Endodermal cell (in vitro differentiated cells): Measurements from ENCODE around the gene DDR2. TPM values are rescaled to one million over a fixed set of nuclear protein-coding genes. Genes with fewer than 3 reads are reported as not detected.

Experiments
- DNase-seq: peaks from one replicate; pipeline ENCODE4 v3.0.0-alpha.2; 2017
- H3K27ac ChIP-seq: 2 replicates; pipeline ENCODE4 v1.5.1; 2013; ENCODE audit warnings: mild to moderate bottlenecking, low read depth, low read length, moderate library complexity
- H3K27me3 ChIP-seq: 2 replicates; pipeline ENCODE4 v1.6.1; 2013; ENCODE audit warnings: mild to moderate bottlenecking, low read length, moderate library complexity; ENCODE audit not compliant: insufficient read depth, control insufficient read depth, poor library complexity, severe bottlenecking
- H3K36me3 ChIP-seq: 2 replicates; pipeline ENCODE4 v1.7.0; 2013; ENCODE audit warnings: mild to moderate bottlenecking, low read length, moderate library complexity; ENCODE audit not compliant: control insufficient read depth, insufficient read depth
- H3K4me1 ChIP-seq: one replicate; pipeline ENCODE4 v1.7.0; 2013; ENCODE audit warnings: low read length; ENCODE audit not compliant: control insufficient read depth, insufficient read depth
- H3K4me3 ChIP-seq: 2 replicates; pipeline ENCODE4 v1.5.1; 2013; ENCODE audit warnings: mild to moderate bottlenecking, low read length, moderate library complexity
- H3K9ac ChIP-seq: 2 replicates; pipeline ENCODE4 v1.6.1; 2013; ENCODE audit warnings: mild to moderate bottlenecking, low read length, moderate library complexity; ENCODE audit not compliant: poor library complexity, severe bottlenecking; ENCODE audit errors: extremely low read depth
- H3K9me3 ChIP-seq: 2 replicates; pipeline ENCODE4 v1.6.1; 2013; ENCODE audit warnings: mild to moderate bottlenecking, low read length, moderate library complexity; ENCODE audit not compliant: control insufficient read depth
- H3K27ac Mint-ChIP-seq: 2 replicates; pipeline ENCODE4 v1.8.0; 2020; ENCODE audit warnings: mixed read lengths
- H3K27me3 Mint-ChIP-seq: 2 replicates; pipeline ENCODE4 v1.8.0; 2021; ENCODE audit warnings: mild to moderate bottlenecking, mixed read lengths; ENCODE audit not compliant: insufficient read depth
- H3K36me3 Mint-ChIP-seq: 2 replicates; pipeline ENCODE4 v1.8.0; 2020; ENCODE audit warnings: low read depth, mixed read lengths
- H3K4me1 Mint-ChIP-seq: 2 replicates; pipeline ENCODE4 v1.8.0; 2020; ENCODE audit warnings: mixed read lengths
- H3K4me3 Mint-ChIP-seq: 2 replicates; pipeline ENCODE4 v1.8.0; 2020; ENCODE audit warnings: mild to moderate bottlenecking, moderate library complexity, mixed read lengths
- H3K9me3 Mint-ChIP-seq: 2 replicates; pipeline ENCODE4 v1.8.0; 2020; ENCODE audit warnings: mild to moderate bottlenecking, mixed read lengths
- CTCF ChIP-seq: fragments of 200-600 bp; sonication (generic); conservative IDR thresholded peaks from 2 replicates; pipeline ENCODE4 v1.5.0; 2021; ENCODE audit warnings: antibody characterized with exemption, mild to moderate bottlenecking
- WGBS, 2 experiments: methylation state at CpG; one replicate each; pipeline versions ENCODE4 v1.1.5 to v1.1.7; 2013; ENCODE audit warnings: missing lambda C conversion rate in 2 of 2, mixed read lengths in 1 of 2; ENCODE audit not compliant: insufficient coverage in 1 of 2, insufficient read length in 1 of 2; 5-methylcytosine and 5-hydroxymethylcytosine counted together
- total RNA-seq, 2 donors: library from RNA; stranded (reverse); fragmentation: NEBNext Ultra II Directional in 1 of 2; extraction: Animal tissue kit (Norgen Biotek cat#: 25700) in 1 of 2; gene quantifications; 2 replicates in 1 of 2; 3 replicates in 1 of 2; pipeline ENCODE4 v1.2.1, GENCODE V29; 2021

DDR2 gene
- total RNA-seq, 2 donors from 2014 or later: 0.26 to 0.55 TPM

- Mint-ChIP-seq H3K4me1 (peaks cover 10% of the 10 kb centered on the region), H3K27ac (no peak overlapping the region), H3K9me3 (no peaks in the 10 kb centered on the region), H3K4me3 (no peak overlapping the region), H3K36me3 (no peaks in the 10 kb centered on the region), H3K27me3 (no peaks in the 10 kb centered on the region)
- no peaks in the 10 kb centered on the region for H3K9me3 ChIP-seq
- no peak overlapping the region for H3K9ac ChIP-seq
- no peak for DNase-seq
- H3K27ac ChIP-seq: no peak overlapping the region
- no peaks in the 10 kb centered on the region for H3K36me3 ChIP-seq
- no peak overlapping the region for H3K4me3 ChIP-seq
- no peaks in the 10 kb centered on the region for H3K27me3 ChIP-seq
- no peak for TF ChIP-seq CTCF
- WGBS, 2 experiments: 47 to 50% methylated on average over 2 of the region's 2 CpGs
- H3K4me1 ChIP-seq: no peaks in the 10 kb centered on the region
Measured at GRCh38 chr1:162706003-162706402, 73.7 kb downstream of the DDR2 start.

GRCh38 chr1:162706606-162707005 is 74.3 kb downstream of the DDR2 start:
- peaks cover 10% of the 10 kb centered on the region for H3K4me1 Mint-ChIP-seq
- H3K27me3 Mint-ChIP-seq: no peaks in the 10 kb centered on the region
- no peak for TF ChIP-seq CTCF
- no peaks in the 10 kb centered on the region for H3K9me3 Mint-ChIP-seq
- H3K4me3 ChIP-seq: no peak overlapping the region
- no peak overlapping the region for H3K4me3 Mint-ChIP-seq
- H3K9me3 ChIP-seq: no peaks in the 10 kb centered on the region
- no peak for DNase-seq
- H3K27ac Mint-ChIP-seq: no peak overlapping the region
- H3K4me1 ChIP-seq: no peaks in the 10 kb centered on the region
- H3K36me3 ChIP-seq: no peaks in the 10 kb centered on the region
- no peaks in the 10 kb centered on the region for H3K36me3 Mint-ChIP-seq
- no peak overlapping the region for H3K9ac ChIP-seq
- 86 to 92% methylated on average over 3 of the region's 3 CpGs for WGBS, 2 experiments
- no peak overlapping the region for H3K27ac ChIP-seq
- H3K27me3 ChIP-seq: no peaks in the 10 kb centered on the region

GRCh38 chr1:162708286-162708685 is 76.0 kb downstream of the DDR2 start:
- no peak for DNase-seq
- Mint-ChIP-seq H3K4me1 (peaks cover 10% of the 10 kb centered on the region), H3K36me3 (no peaks in the 10 kb centered on the region), H3K4me3 (no peak overlapping the region), H3K27me3 (no peaks in the 10 kb centered on the region), H3K27ac (no peak overlapping the region), H3K9me3 (no peaks in the 10 kb centered on the region)
- no peaks in the 10 kb centered on the region for H3K36me3 ChIP-seq
- H3K4me1 ChIP-seq: no peaks in the 10 kb centered on the region
- H3K27me3 ChIP-seq: no peaks in the 10 kb centered on the region
- no peak for TF ChIP-seq CTCF
- H3K27ac ChIP-seq: no peak overlapping the region
- H3K9me3 ChIP-seq: no peaks in the 10 kb centered on the region
- H3K9ac ChIP-seq: no peak overlapping the region
- no peak overlapping the region for H3K4me3 ChIP-seq
- 95% methylated on average over 2 to 3 of the region's 3 CpGs for WGBS, 2 experiments
